GM12878 (cell line): ENCODE results near the gene IFIH1.

Source experiments
- POLR2AphosphoS5 ChIP-seq: IDR thresholded peaks from 2 replicates; pipeline ENCODE4 v1.6.1; 2011; ENCODE audit warnings: mild to moderate bottlenecking, low read length, inconsistent platforms
- SMC3 ChIP-seq: IDR thresholded peaks from 2 replicates; pipeline ENCODE4 v1.6.1; 2011; ENCODE audit warnings: low read length, improper control_type of control experiment, borderline replicate concordance
- ZNF274 ChIP-seq: IDR thresholded peaks from one replicate; pipeline ENCODE4 v1.8.0; 2011; ENCODE audit not compliant: insufficient read length, insufficient read depth
- TF ChIP-seq, protein P1 (sequence below): IDR thresholded peaks from 2 replicates; pipeline ENCODE4 v1.6.1; 2011; ENCODE audit warnings: low read depth, low read length, improper control_type of control experiment, borderline replicate concordance

DNA sequence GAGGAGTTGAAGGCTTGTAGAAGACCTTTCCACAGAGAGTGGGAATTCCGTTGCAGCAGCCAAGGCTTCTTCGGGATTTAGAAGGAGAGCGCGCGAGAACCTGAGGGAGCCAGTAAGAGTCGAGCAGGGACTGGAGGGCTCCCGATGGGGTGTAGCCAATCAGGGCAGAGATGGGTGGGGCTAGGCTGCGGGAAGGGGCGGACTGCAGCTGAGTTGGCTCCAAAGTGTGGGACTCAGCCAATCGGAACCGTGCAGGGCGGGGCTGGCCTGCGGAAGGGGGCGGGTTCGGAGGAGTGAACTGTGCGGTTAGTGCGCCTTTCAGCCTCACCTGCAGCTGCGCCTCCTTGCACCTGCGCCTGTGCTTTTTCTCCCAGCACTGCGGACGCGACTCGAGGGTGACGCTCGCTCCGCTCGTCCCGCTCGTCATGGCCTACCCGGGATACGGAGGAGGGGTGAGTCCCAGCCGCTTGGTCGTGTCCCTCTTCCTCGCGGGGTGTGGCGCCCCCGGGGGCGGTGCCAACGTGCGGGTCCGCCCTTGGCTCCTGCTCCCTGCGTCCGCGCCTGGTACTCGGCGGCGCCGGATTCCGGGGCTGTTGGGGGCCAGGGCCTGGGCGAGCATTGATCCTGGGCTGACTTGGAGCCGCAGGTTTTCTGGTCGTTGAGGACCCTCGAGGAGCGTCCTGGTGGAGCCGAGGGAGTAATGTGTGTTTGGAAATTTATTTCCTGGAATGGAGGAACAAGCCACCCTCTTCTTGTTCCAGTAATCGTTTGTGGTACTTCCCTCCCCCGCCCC, 25.5 kb upstream of the IFIH1 start, which contains the start of gene GCA:
- TF ChIP-seq, protein P1, sequence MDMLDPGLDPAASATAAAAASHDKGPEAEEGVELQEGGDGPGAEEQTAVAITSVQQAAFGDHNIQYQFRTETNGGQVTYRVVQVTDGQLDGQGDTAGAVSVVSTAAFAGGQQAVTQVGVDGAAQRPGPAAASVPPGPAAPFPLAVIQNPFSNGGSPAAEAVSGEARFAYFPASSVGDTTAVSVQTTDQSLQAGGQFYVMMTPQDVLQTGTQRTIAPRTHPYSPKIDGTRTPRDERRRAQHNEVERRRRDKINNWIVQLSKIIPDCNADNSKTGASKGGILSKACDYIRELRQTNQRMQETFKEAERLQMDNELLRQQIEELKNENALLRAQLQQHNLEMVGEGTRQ = no peak
- TF ChIP-seq POLR2AphosphoS5 = peak; percentile 69
- no peak for TF ChIP-seq ZNF274
- TF ChIP-seq SMC3 = no peak
